Endothelial cell of umbilical vein (primary cell): Measurements from ENCODE around the gene TMEM222. TPM values are rescaled to one million over a fixed set of nuclear protein-coding genes. Genes with fewer than 3 reads are reported as not detected.

Experiments
- BruUV-seq: library from RNA; stranded (reverse); fragments of 400-500 nt; replicated peaks from 2 replicates; lab custom pipeline; 2021; lab: Mats Ljungman, UMichigan
- CTCF ChIA-PET: fragments of 300-600, 350-600 bp; sonication (Branson Sonifier 250); formaldehyde crosslinking; loops from one replicate; lab custom pipeline; 2021; ENCODE audit warnings: antibody characterized with exemption, inconsistent platforms; lab: Charles Lee
- POLR2A ChIA-PET: fragments of 300-600, 350-600 bp; sonication (Branson Sonifier 250); formaldehyde crosslinking; loops from one replicate; lab custom pipeline; 2021; ENCODE audit warnings: antibody characterized with exemption, inconsistent platforms; lab: Charles Lee
- DNase-seq: peaks from one replicate; pipeline ENCODE4 v3.0.0-alpha.2; 2011; ENCODE audit warnings: low read depth, low spot score
- FAIRE-seq: peaks from 2 replicates; lab custom pipeline; 2011; peaks lifted over from hg19 to GRCh38; lab: Jason Lieb, UNC
- H2AFZ ChIP-seq: 2 replicates; pipeline ENCODE4 v1.6.0; 2012; ENCODE audit warnings: low read depth, low read length, control low read depth, inconsistent platforms
- H3K27ac ChIP-seq: 2 replicates; pipeline ENCODE4 v1.5.1; 2011; ENCODE audit warnings: low read depth, mild to moderate bottlenecking, control low read depth, low read length, moderate library complexity; ENCODE audit not compliant: insufficient read depth
- H3K27me3 ChIP-seq, 2 experiments: 2 replicates each; pipeline versions ENCODE4 v1.6.0 to v1.6.1; 2011; ENCODE audit warnings: low read length in 2 of 2, mixed read lengths in 1 of 2; ENCODE audit not compliant: control insufficient read depth in 2 of 2, insufficient read depth in 2 of 2
- H3K36me3 ChIP-seq, 2 experiments: 2 replicates in 1 of 2; 3 replicates in 1 of 2; pipeline ENCODE4 v1.5.1; 2011; ENCODE audit warnings: low read length in 2 of 2, mild to moderate bottlenecking in 1 of 2, moderate library complexity in 1 of 2; ENCODE audit not compliant: control insufficient read depth in 2 of 2, insufficient read depth in 2 of 2; ENCODE audit errors: extremely low read depth in 1 of 2
- H3K4me1 ChIP-seq: 3 replicates; pipeline ENCODE4 v1.5.1; 2011; ENCODE audit warnings: mild to moderate bottlenecking, low read length; ENCODE audit not compliant: control insufficient read depth, insufficient read depth; ENCODE audit errors: extremely low read depth
- H3K4me2 ChIP-seq: 2 replicates; pipeline ENCODE4 v1.6.1; 2011; ENCODE audit warnings: low read length, control low read depth, mixed read lengths; ENCODE audit not compliant: insufficient read depth
- H3K4me3 ChIP-seq, 3 experiments: fragments of 200-600 bp in 1 of 3; sonication (generic), shearing (Covaris generic) in 1 of 3; replicated peaks in 1 of 3; 2 replicates each; pipeline ENCODE4 v1.5.1; 2011 to 2016; ENCODE audit warnings: control low read depth in 3 of 3, low read length in 3 of 3, mild to moderate bottlenecking in 2 of 3, inconsistent platforms in 1 of 3, low read depth in 1 of 3, moderate library complexity in 1 of 3; ENCODE audit not compliant: insufficient read depth in 1 of 3
- H3K79me2 ChIP-seq: 2 replicates; pipeline ENCODE4 v1.6.0; 2012; ENCODE audit warnings: low read length, inconsistent platforms; ENCODE audit not compliant: control insufficient read depth, insufficient read depth
- H3K9ac ChIP-seq: replicated peaks from 2 replicates; pipeline ENCODE3; 2011; ENCODE audit warnings: low read length, control low read depth; ENCODE audit not compliant: insufficient read depth; ENCODE audit errors: extremely low read depth
- H3K9me1 ChIP-seq: replicated peaks from 3 replicates; pipeline ENCODE4 v1.6.0; 2011; ENCODE audit warnings: mild to moderate bottlenecking, low read length; ENCODE audit not compliant: control insufficient read depth, insufficient read depth; ENCODE audit errors: extremely low read depth
- H3K9me3 ChIP-seq: replicated peaks from 2 replicates; pipeline ENCODE4 v1.5.1; 2012; ENCODE audit warnings: low read length, inconsistent platforms; ENCODE audit not compliant: control insufficient read depth, insufficient read depth
- H4K20me1 ChIP-seq: replicated peaks from 2 replicates; pipeline ENCODE3; 2011; ENCODE audit warnings: mild to moderate bottlenecking, low read length; ENCODE audit not compliant: control insufficient read depth, insufficient read depth; ENCODE audit errors: extremely low read depth
- EZH2 ChIP-seq: IDR thresholded peaks from 2 replicates; pipeline ENCODE4 v1.6.1; 2012; ENCODE audit warnings: borderline replicate concordance, low read depth, mild to moderate bottlenecking, moderate library complexity, low read length, inconsistent platforms; ENCODE audit not compliant: severe bottlenecking
- GATA2 ChIP-seq: IDR thresholded peaks from 2 replicates; pipeline ENCODE4 v1.7.0; 2011; ENCODE audit warnings: low read depth, mild to moderate bottlenecking, moderate library complexity, mixed read lengths, low read length; ENCODE audit not compliant: insufficient read length, insufficient read depth
- JUN ChIP-seq: IDR thresholded peaks from 2 replicates; pipeline ENCODE4 v1.6.1; 2011; ENCODE audit warnings: borderline replicate concordance, low read depth; ENCODE audit not compliant: insufficient read length, insufficient read depth
- MYC ChIP-seq: IDR thresholded peaks from one replicate; pipeline ENCODE4 v1.6.1; 2011; ENCODE audit warnings: mild to moderate bottlenecking, low read depth, low read length
- POLR2A ChIP-seq: IDR thresholded peaks from 2 replicates; pipeline ENCODE4 v1.6.1; 2012; ENCODE audit warnings: low read depth, mild to moderate bottlenecking, control low read depth, low read length
- POLR2AphosphoS5 ChIP-seq: IDR thresholded peaks from 2 replicates; pipeline ENCODE4 v1.6.1; 2012; ENCODE audit warnings: low read depth, mild to moderate bottlenecking, control low read depth, low read length, moderate library complexity; ENCODE audit not compliant: insufficient read depth
- dilution Hi-C: fragments of 300-500 bp; cut with MboI; formaldehyde crosslinking; loops from one replicate; pipeline ENCODE4 v1.15.0; 2019; ENCODE audit warnings: low sequenced_read_pairs; ENCODE audit not compliant: extremely low pct_ligation_motif_present
- intact Hi-C: fragments of 100-400 bp; cut with micrococcal nuclease; formaldehyde crosslinking; loops from one replicate; pipeline ENCODE4 v1.10.0; 2022
- polyA plus RNA-seq, 4 experiments: library from polyadenylated mRNA; depleted of rRNA in 3 of 4; stranded (reverse) in 3 of 4; unstranded in 1 of 4; fragments of >200 nt; gene quantifications; 2 replicates each; pipeline versions ENCODE4 v1.2.1 to v1.2.3, GENCODE V29; 2011 to 2012; ENCODE audit warnings: missing spikeins in 1 of 4
- total RNA-seq: library from RNA; stranded (reverse); gene quantifications from 2 replicates; pipeline ENCODE4 v1.2.3, GENCODE V29; 2021
- TF ChIP-seq, protein P1 (sequence below): IDR thresholded peaks from 2 replicates; pipeline ENCODE4 v1.6.1; 2011; ENCODE audit not compliant: insufficient read depth, insufficient read length
- TF ChIP-seq, protein P2 (sequence below), 2 donors: IDR thresholded peaks; 1 replicate in 1 of 2; 2 replicates in 1 of 2; pipeline ENCODE4 v1.5.1; 2011; ENCODE audit warnings: low read length in 2 of 2, mild to moderate bottlenecking in 2 of 2, moderate library complexity in 2 of 2, control low read depth in 1 of 2, inconsistent platforms in 1 of 2, low read depth in 1 of 2; ENCODE audit not compliant: insufficient read depth in 1 of 2; ENCODE audit errors: extremely low read depth in 1 of 2

The TMEM222 gene
- total and polyA plus RNA-seq, 2 donors (not counting 3 experiments of a cell fraction or from before 2014, with no cell fraction given), result 45.8 to 76.1 TPM

DNA sequence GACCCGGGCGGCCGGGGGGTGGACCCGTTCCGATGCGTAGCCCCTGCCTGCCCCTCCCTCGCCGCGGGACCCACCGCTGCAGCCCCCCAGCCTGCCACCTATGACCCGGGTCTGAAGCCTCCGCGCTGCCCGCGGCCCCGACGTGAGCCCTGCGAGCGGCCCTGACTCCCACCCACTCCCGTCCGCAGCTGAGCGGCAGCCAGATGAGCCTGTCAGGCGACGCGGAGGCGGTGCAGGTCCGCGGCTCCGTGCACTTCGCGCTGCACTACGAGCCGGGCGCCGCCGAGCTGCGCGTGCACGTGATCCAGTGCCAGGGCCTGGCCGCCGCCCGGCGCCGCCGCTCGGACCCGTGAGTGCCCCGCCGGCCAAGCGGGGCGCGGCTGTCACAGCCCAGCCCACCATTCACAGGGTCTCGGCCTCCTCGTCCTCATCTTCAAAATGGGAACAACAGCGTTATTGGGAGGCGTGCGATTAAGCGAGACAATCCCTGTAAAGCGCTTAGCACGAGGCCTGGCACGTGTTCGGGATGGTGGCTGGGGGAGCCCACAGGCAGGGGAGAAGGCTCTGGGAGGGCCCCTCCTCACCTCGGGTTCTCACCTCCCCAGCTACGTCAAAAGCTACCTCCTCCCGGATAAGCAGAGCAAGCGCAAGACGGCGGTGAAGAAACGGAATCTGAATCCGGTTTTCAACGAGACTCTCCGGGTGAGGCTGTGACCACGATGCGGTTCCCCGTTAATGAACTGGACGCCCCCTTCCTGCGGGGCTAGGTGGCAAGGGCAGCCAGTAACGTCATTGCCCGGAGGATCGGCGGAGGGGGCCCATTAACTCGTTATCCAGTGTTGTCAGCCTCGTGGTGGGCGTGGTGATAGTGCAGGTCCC is 28.1 kb downstream of the TMEM222 start:
- H3K27ac ChIP-seq, result no peak overlapping the region
- H3K9me3 ChIP-seq, result no peaks in the 10 kb centered on the region
- FAIRE-seq, result peak; percentile 73
- no peak overlapping the region for H3K9ac ChIP-seq
- dilution Hi-C loops, result no loop called here
- no peaks in the 10 kb centered on the region for H4K20me1 ChIP-seq
- H3K27me3 ChIP-seq, result peaks cover 2 to 5% of the 10 kb centered on the region in 2 experiments
- H3K9me1 ChIP-seq, result no peaks in the 10 kb centered on the region
- H3K4me2 ChIP-seq, result peak overlapping the region; percentile 45
- intact Hi-C loops, result no loop called here
- ChIA-PET CTCF (interaction anchor here (0.6 to 2.1 kb wide), 13 partner anchors 8 to 358 kb away, joined by 3 to 12 read pairs (median 4); partner anchors contain the start of gene FCN3), POLR2A (no interaction called here)
- BruUV-seq, result no TSS peak
- no peaks in the 10 kb centered on the region for H3K36me3 ChIP-seq
- peaks cover 7% of the 10 kb centered on the region for H3K4me1 ChIP-seq
- H2AFZ ChIP-seq, result peak overlapping the region; percentile 75
- DNase-seq, result peak; percentile 69
- H3K4me3 ChIP-seq, result peak overlapping the region in 1 of 3 experiments; percentile 31
- H3K79me2 ChIP-seq, result no peaks in the 10 kb centered on the region
- TF ChIP-seq POLR2A (no peak), EZH2 (no peak), POLR2AphosphoS5 (peak; percentile 8), GATA2 (no peak), JUN (no peak), MYC (no peak)
- TF ChIP-seq, protein P1, sequence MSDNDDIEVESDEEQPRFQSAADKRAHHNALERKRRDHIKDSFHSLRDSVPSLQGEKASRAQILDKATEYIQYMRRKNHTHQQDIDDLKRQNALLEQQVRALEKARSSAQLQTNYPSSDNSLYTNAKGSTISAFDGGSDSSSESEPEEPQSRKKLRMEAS, result peak; percentile 25
- TF ChIP-seq, protein P2, sequence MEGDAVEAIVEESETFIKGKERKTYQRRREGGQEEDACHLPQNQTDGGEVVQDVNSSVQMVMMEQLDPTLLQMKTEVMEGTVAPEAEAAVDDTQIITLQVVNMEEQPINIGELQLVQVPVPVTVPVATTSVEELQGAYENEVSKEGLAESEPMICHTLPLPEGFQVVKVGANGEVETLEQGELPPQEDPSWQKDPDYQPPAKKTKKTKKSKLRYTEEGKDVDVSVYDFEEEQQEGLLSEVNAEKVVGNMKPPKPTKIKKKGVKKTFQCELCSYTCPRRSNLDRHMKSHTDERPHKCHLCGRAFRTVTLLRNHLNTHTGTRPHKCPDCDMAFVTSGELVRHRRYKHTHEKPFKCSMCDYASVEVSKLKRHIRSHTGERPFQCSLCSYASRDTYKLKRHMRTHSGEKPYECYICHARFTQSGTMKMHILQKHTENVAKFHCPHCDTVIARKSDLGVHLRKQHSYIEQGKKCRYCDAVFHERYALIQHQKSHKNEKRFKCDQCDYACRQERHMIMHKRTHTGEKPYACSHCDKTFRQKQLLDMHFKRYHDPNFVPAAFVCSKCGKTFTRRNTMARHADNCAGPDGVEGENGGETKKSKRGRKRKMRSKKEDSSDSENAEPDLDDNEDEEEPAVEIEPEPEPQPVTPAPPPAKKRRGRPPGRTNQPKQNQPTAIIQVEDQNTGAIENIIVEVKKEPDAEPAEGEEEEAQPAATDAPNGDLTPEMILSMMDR (IDR thresholded peaks at IDR 0.05; ENCODE audit: extremely low read depth in 1 of 2, insufficient read depth in 1 of 2, low read depth in 1 of 2, low read length in 2 of 2), result no peak
